Stomach smooth muscle (tissue), 2 donors: Measurements from ENCODE around the gene CASP6.
A peak's percentile ranks its signal among the peaks of the same experiment; 100 is the strongest.

Experiments
- H3K27ac ChIP-seq: one replicate; pipeline ENCODE4 v1.7.0; 2013; ENCODE audit warnings: mild to moderate bottlenecking, low read length, inconsistent platforms
- H3K27me3 ChIP-seq, 2 donors: one replicate each; pipeline ENCODE4 v1.7.0; 2013; ENCODE audit warnings: low read length in 2 of 2; ENCODE audit not compliant: insufficient read depth in 2 of 2, control insufficient read depth in 1 of 2
- H3K36me3 ChIP-seq, 2 donors: one replicate each; pipeline ENCODE4 v1.7.0; 2013; ENCODE audit warnings: low read length in 2 of 2; ENCODE audit not compliant: control insufficient read depth in 2 of 2, insufficient read depth in 2 of 2
- H3K4me1 ChIP-seq: one replicate; pipeline ENCODE4 v1.7.0; 2013; ENCODE audit warnings: low read length; ENCODE audit not compliant: control insufficient read depth, insufficient read depth
- H3K4me3 ChIP-seq, 2 donors: one replicate each; pipeline ENCODE4 v1.7.0; 2013; ENCODE audit warnings: low read length in 2 of 2
- H3K9ac ChIP-seq, 2 donors: one replicate each; pipeline ENCODE4 v1.7.0; 2013; ENCODE audit warnings: low read length in 2 of 2, mild to moderate bottlenecking in 1 of 2
- H3K9me3 ChIP-seq, 2 donors: one replicate each; pipeline ENCODE4 v1.7.0; 2013; ENCODE audit warnings: low read length in 2 of 2; ENCODE audit not compliant: control insufficient read depth in 2 of 2
- donor health status: healthy.
- donor health status: Pancreatic carcinoma.

The CASP6 gene

GRCh38 chr4:109718759-109719158, 15.5 kb upstream of the CASP6 start:
- Histone ChIP-seq H3K36me3 (peaks cover 6 to 9% of the 10 kb centered on the region in 2 donors), H3K9ac (no peak overlapping the region), H3K9me3 (no peaks in the 10 kb centered on the region)

GRCh38 chr4:109713500-109713899, 10.3 kb upstream of the CASP6 start:
- H3K9ac ChIP-seq: no peak overlapping the region
- no peaks in the 10 kb centered on the region for H3K4me1 ChIP-seq
- H3K4me3 ChIP-seq: no peak overlapping the region
- peaks cover 9 to 14% of the 10 kb centered on the region in 2 donors for H3K36me3 ChIP-seq
- no peaks in the 10 kb centered on the region for H3K9me3 ChIP-seq
- no peak overlapping the region for H3K27ac ChIP-seq
- H3K27me3 ChIP-seq: no peaks in the 10 kb centered on the region

More at GRCh38 chr4:109718759-109719158, 15.5 kb upstream of the CASP6 start:
- no peak overlapping the region for H3K27ac ChIP-seq
- no peak overlapping the region for H3K4me3 ChIP-seq
- no peaks in the 10 kb centered on the region for H3K27me3 ChIP-seq
- no peaks in the 10 kb centered on the region for H3K4me1 ChIP-seq

GRCh38 chr4:109708990-109709389, 5.7 kb upstream of the CASP6 start:
- Histone ChIP-seq H3K36me3 (peaks cover 4 to 5% of the 10 kb centered on the region in 2 donors), H3K27me3 (no peaks in the 10 kb centered on the region), H3K4me1 (peaks cover 3% of the 10 kb centered on the region), H3K4me3 (no peak overlapping the region), H3K27ac (no peak overlapping the region), H3K9ac (no peak overlapping the region), H3K9me3 (no peaks in the 10 kb centered on the region)

GRCh38 chr4:109708435-109708834, 5.2 kb upstream of the CASP6 start:
- H3K27ac ChIP-seq: no peak overlapping the region
- peaks cover 4% of the 10 kb centered on the region for H3K4me1 ChIP-seq
- H3K9me3 ChIP-seq: no peaks in the 10 kb centered on the region
- H3K36me3 ChIP-seq: peaks cover 4 to 5% of the 10 kb centered on the region in 2 donors
- no peak overlapping the region for H3K4me3 ChIP-seq
- no peaks in the 10 kb centered on the region for H3K27me3 ChIP-seq
- no peak overlapping the region for H3K9ac ChIP-seq

DNA sequence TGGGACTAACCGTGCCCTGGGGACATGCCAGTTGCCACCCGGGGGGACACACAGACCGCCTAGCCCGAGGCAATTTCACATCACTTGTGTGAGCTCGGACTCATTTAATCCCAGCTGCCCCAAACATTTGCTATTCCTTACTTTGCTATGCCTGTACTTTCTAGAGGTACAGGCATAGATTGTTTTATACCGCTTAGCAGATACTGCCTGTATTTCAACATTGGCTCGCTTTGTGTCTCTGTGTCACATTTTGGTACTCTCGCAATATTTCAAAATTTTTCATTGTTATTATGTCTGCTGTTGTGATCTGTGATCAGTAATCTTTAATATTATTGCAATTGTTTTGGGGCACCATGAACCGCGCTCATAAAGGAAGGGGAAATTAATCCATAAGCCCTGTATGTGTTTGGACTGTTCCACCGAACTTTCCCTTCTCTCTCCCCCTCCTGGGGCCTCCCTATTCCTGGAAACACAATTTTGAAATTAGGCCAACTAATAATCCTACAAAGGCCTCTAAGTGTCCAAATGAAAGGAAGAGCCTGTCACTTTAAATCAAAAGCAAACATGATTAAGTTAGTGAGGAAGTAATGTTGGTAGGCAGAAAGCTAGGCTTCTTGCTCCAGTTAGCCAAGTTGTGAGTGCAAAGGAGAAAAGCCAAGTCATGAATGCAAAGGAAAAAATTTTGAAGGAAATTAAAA, 568 bp upstream of the CASP6 start:
- Histone ChIP-seq H3K36me3 (peaks cover 0 to 2% of the 10 kb centered on the region in 2 donors), H3K9ac (peak overlapping the region; percentile 1 to 73), H3K4me1 (peaks cover 9% of the 10 kb centered on the region), H3K27me3 (no peaks in the 10 kb centered on the region), H3K4me3 (peak overlapping the region; percentile 53 to 93), H3K27ac (peak overlapping the region; percentile 18), H3K9me3 (no peaks in the 10 kb centered on the region)

DNA sequence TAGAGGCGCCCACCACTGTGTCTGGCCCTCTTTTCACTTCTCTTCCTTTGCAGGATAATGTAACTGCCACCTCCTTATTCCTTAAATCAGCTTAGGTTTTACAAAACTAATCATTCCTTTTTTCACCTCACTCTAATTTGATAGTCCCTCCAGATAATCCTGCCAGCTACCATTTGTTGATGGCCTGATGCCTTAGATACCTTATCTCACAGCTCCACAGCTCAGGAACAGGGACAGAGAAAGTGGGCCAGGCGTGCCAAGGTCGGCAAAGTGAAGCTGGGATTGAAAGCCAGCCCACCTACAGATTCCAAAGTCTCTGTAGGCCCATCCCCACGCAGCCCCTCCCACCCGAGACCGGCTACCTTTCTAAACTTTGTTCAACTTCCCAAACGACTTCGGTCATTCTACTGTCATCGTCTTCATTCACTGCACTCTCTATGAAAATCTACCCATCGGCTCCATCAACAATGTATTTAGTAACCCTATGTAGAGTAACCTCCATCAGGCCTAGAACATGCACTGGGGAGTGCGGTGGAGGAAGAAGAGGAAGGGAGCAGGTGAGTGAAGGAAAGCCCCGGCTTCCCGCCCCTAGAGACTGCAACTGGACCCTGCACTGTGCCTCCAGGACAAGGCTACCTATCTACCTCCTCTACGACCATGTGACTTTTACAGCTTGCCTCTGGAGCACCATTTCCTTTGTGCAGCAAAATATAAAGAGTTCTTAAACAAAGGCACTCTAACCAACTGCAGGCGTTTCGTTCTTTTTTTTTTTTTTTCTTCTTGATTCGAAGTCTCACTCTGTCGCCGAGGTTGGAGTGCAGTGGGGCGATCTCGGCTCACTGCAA, 1.5 kb downstream of the CASP6 start:
- peaks cover 0 to 2% of the 10 kb centered on the region in 2 donors for H3K36me3 ChIP-seq
- no peaks in the 10 kb centered on the region for H3K27me3 ChIP-seq
- no peak overlapping the region for H3K27ac ChIP-seq
- H3K4me1 ChIP-seq: peaks cover 9% of the 10 kb centered on the region
- H3K9ac ChIP-seq: no peak overlapping the region
- H3K4me3 ChIP-seq: peak overlapping the region; percentile 53 to 93
- H3K9me3 ChIP-seq: no peaks in the 10 kb centered on the region

GRCh38 chr4:109699553-109700225, 3.6 kb downstream of the CASP6 start:
- Histone ChIP-seq H3K9ac (no peak overlapping the region), H3K4me3 (no peak overlapping the region), H3K4me1 (peaks cover 9% of the 10 kb centered on the region), H3K9me3 (no peaks in the 10 kb centered on the region), H3K36me3 (peaks cover 0 to 2% of the 10 kb centered on the region in 2 donors), H3K27ac (no peak overlapping the region), H3K27me3 (no peaks in the 10 kb centered on the region)

- H3K9me3 ChIP-seq: no peaks in the 10 kb centered on the region
- H3K36me3 ChIP-seq: peaks cover 0 to 2% of the 10 kb centered on the region in 2 donors
- H3K9ac ChIP-seq: no peak overlapping the region
- no peak overlapping the region for H3K4me3 ChIP-seq
- no peaks in the 10 kb centered on the region for H3K27me3 ChIP-seq
- peaks cover 5% of the 10 kb centered on the region for H3K4me1 ChIP-seq
- no peak overlapping the region for H3K27ac ChIP-seq
Measured at GRCh38 chr4:109698656-109699055, 4.6 kb downstream of the CASP6 start.

GRCh38 chr4:109691411-109691920, 11.8 kb downstream of the CASP6 start:
- Histone ChIP-seq H3K4me1 (no peaks in the 10 kb centered on the region), H3K36me3 (peaks cover 14 to 20% of the 10 kb centered on the region in 2 donors), H3K9me3 (no peaks in the 10 kb centered on the region), H3K9ac (no peak overlapping the region), H3K4me3 (no peak overlapping the region), H3K27ac (no peak overlapping the region), H3K27me3 (no peaks in the 10 kb centered on the region)

- peaks cover 14 to 20% of the 10 kb centered on the region in 2 donors for H3K36me3 ChIP-seq
Measured at GRCh38 chr4:109690690-109691410, 12.4 kb downstream of the CASP6 start.

More at GRCh38 chr4:109690690-109691410, 12.4 kb downstream of the CASP6 start:
- Histone ChIP-seq H3K9ac (no peak overlapping the region), H3K9me3 (no peaks in the 10 kb centered on the region), H3K27ac (no peak overlapping the region), H3K4me3 (no peak overlapping the region), H3K27me3 (no peaks in the 10 kb centered on the region), H3K4me1 (no peaks in the 10 kb centered on the region)
